ENCODE data around the gene MGAT4A. TPM values are rescaled to one million over a fixed set of nuclear protein-coding genes. Genes with fewer than 3 reads are reported as not detected.
A peak's percentile ranks its signal among the peaks of the same experiment; 100 is the strongest.

The MGAT4A gene
- total and polyA plus RNA-seq, 2 of the 13 experiments (the other 11 are each of a cell fraction or from before 2014, with no cell fraction given): 47.2 to 90.9 TPM

DNA sequence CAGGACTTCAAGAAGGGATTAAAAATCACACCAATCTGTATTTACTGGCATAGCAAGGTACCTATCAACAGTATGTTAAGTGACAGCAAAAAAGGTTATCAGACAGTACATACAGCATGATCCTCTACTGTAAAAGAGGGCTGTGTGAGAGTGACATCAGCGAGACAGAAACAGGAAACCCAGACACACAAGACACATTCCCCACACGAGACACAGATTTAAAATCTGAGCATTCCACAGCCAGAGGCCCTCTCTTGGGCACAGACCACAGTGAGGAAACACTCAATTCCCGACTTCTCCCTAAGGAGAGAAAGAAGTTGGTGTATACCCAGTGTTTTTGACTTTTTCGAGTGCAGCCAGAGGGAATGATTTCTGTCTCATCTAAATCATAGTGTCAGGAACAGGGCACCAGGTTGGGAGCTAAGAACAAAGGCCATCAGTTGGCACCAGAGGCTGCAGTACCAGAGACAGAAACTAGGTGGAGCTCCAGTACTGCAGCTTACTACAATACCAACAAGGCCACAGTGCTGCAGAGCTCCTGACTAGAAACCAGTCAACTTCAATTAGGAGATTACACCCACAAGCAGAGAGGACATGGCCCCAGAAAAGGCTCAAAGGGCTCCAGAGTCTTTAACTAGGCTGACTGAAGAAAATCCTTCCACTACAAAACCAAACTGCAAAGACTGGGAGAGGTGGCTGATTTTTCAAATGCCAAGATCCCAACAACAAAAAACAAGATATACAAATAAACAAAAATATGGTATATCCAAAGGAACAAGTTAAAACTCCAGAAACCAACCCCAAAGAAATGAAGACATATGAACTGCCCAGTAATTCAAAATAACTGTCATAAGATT, 81.6 kb downstream of the MGAT4A start (continued):
- TF ChIP-seq, protein P1, sequence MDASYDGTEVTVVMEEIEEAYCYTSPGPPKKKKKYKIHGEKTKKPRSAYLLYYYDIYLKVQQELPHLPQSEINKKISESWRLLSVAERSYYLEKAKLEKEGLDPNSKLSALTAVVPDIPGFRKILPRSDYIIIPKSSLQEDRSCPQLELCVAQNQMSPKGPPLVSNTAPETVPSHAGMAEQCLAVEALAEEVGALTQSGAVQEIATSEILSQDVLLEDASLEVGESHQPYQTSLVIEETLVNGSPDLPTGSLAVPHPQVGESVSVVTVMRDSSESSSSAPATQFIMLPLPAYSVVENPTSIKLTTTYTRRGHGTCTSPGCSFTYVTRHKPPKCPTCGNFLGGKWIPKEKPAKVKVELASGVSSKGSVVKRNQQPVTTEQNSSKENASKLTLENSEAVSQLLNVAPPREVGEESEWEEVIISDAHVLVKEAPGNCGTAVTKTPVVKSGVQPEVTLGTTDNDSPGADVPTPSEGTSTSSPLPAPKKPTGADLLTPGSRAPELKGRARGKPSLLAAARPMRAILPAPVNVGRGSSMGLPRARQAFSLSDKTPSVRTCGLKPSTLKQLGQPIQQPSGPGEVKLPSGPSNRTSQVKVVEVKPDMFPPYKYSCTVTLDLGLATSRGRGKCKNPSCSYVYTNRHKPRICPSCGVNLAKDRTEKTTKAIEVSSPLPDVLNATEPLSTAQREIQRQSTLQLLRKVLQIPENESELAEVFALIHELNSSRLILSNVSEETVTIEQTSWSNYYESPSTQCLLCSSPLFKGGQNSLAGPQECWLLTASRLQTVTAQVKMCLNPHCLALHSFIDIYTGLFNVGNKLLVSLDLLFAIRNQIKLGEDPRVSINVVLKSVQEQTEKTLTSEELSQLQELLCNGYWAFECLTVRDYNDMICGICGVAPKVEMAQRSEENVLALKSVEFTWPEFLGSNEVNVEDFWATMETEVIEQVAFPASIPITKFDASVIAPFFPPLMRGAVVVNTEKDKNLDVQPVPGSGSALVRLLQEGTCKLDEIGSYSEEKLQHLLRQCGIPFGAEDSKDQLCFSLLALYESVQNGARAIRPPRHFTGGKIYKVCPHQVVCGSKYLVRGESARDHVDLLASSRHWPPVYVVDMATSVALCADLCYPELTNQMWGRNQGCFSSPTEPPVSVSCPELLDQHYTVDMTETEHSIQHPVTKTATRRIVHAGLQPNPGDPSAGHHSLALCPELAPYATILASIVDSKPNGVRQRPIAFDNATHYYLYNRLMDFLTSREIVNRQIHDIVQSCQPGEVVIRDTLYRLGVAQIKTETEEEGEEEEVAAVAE (CRISPR knock-in tag; IDR thresholded peaks at IDR 0.05; ENCODE audit: borderline replicate concordance): no peak
- TF ChIP-seq ZBTB21 (CRISPR knock-in tag; IDR thresholded peaks at IDR 0.05): no peak
- no peak for TF ChIP-seq DNMT1 (CRISPR knock-in tag; IDR thresholded peaks at IDR 0.05)
- TF ChIP-seq ZNF879 (CRISPR knock-in tag; IDR thresholded peaks at IDR 0.05): no peak
- TF ChIP-seq PPARG (CRISPR knock-in tag; conservative IDR thresholded peaks at IDR 0.05): no peak
- TF ChIP-seq HNF4G (IDR thresholded peaks at IDR 0.05; ENCODE audit: borderline replicate concordance, low read depth, low read length): no peak
- no peak for TF ChIP-seq HNF4G (CRISPR knock-in tag; IDR thresholded peaks at IDR 0.05; ENCODE audit: borderline replicate concordance, low read depth)
- peak; percentile 47; the same call in 1 of the 2 replicates for TF ChIP-seq FOXC1 (CRISPR knock-in tag; IDR thresholded peaks at IDR 0.05; ENCODE audit: borderline replicate concordance)
- TF ChIP-seq ZNF772 (CRISPR knock-in tag; IDR thresholded peaks at IDR 0.05): no peak
- TF ChIP-seq ZC3H13 (CRISPR knock-in tag; IDR thresholded peaks at IDR 0.05): no peak
- no peak for TF ChIP-seq NONO (IDR thresholded peaks at IDR 0.05)
- no peak for TF ChIP-seq NONO (CRISPR knock-in tag; conservative IDR thresholded peaks at IDR 0.05)
- TF ChIP-seq NFE2L2 (IDR thresholded peaks at IDR 0.05; ENCODE audit: low read length): no peak; the same call in 1 of the 2 replicates
- no peak for TF ChIP-seq ZNF143 (CRISPR knock-in tag; IDR thresholded peaks at IDR 0.05)
- TF ChIP-seq AKAP8 (CRISPR knock-in tag; IDR thresholded peaks at IDR 0.05): no peak
- TF ChIP-seq, protein P2, sequence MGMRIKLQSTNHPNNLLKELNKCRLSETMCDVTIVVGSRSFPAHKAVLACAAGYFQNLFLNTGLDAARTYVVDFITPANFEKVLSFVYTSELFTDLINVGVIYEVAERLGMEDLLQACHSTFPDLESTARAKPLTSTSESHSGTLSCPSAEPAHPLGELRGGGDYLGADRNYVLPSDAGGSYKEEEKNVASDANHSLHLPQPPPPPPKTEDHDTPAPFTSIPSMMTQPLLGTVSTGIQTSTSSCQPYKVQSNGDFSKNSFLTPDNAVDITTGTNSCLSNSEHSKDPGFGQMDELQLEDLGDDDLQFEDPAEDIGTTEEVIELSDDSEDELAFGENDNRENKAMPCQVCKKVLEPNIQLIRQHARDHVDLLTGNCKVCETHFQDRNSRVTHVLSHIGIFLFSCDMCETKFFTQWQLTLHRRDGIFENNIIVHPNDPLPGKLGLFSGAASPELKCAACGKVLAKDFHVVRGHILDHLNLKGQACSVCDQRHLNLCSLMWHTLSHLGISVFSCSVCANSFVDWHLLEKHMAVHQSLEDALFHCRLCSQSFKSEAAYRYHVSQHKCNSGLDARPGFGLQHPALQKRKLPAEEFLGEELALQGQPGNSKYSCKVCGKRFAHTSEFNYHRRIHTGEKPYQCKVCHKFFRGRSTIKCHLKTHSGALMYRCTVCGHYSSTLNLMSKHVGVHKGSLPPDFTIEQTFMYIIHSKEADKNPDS (CRISPR knock-in tag; IDR thresholded peaks at IDR 0.05): no peak
- TF ChIP-seq, protein P3, sequence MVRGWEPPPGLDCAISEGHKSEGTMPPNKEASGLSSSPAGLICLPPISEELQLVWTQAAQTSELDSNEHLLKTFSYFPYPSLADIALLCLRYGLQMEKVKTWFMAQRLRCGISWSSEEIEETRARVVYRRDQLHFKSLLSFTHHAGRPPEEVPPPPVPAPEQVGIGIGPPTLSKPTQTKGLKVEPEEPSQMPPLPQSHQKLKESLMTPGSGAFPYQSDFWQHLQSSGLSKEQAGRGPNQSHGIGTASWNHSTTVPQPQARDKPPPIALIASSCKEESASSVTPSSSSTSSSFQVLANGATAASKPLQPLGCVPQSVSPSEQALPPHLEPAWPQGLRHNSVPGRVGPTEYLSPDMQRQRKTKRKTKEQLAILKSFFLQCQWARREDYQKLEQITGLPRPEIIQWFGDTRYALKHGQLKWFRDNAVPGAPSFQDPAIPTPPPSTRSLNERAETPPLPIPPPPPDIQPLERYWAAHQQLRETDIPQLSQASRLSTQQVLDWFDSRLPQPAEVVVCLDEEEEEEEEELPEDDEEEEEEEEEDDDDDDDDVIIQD (CRISPR knock-in tag; IDR thresholded peaks at IDR 0.05; ENCODE audit: low read depth): peak; percentile 56; the same call in 1 of the 2 replicates
- TF ChIP-seq FOXA1 (IDR thresholded peaks at IDR 0.05): no peak
- peak; percentile 73 for TF ChIP-seq FOXA1 (CRISPR knock-in tag; IDR thresholded peaks at IDR 0.05)
- TF ChIP-seq ZNF883 (CRISPR knock-in tag; IDR thresholded peaks at IDR 0.05; ENCODE audit: not compliant biosample characterization): no peak
- no peak for TF ChIP-seq CREM (IDR thresholded peaks at IDR 0.05)
- TF ChIP-seq CREM (CRISPR knock-in tag; IDR thresholded peaks at IDR 0.05): no peak
- TF ChIP-seq CREB1 (IDR thresholded peaks at IDR 0.05): no peak
- TF ChIP-seq CREB1 (CRISPR knock-in tag; IDR thresholded peaks at IDR 0.05): no peak
- TF ChIP-seq TOPORS (CRISPR knock-in tag; IDR thresholded peaks at IDR 0.05): no peak
